NCI-H2081 treated with DMSO at 0.1 percent for 48 hours (cell line): ENCODE measurements around the gene ALDH5A1.
"Not testable (repeated sequence)": the region's sequence is repeated elsewhere in the genome, so short reads cannot be mapped to it uniquely, and the experiment has no call there.

ENCODE experiments used
- DNase-seq: peaks from one replicate; lab custom pipeline; 2025; lab: John Stamatoyannopoulos, UW

Gene ALDH5A1

GRCh38 chr6:24486065-24486464 is 8.7 kb upstream of the ALDH5A1 start:
- DNase-seq = no peak

GRCh38 chr6:24489470-24489869 is 5.3 kb upstream of the ALDH5A1 start, which contains the start of gene GPLD1:
Gene GPLD1 (minus strand): TSS chr6:24489578. CDS start chr6:24489511, 67 bp downstream.
- no peak for DNase-seq

DNA sequence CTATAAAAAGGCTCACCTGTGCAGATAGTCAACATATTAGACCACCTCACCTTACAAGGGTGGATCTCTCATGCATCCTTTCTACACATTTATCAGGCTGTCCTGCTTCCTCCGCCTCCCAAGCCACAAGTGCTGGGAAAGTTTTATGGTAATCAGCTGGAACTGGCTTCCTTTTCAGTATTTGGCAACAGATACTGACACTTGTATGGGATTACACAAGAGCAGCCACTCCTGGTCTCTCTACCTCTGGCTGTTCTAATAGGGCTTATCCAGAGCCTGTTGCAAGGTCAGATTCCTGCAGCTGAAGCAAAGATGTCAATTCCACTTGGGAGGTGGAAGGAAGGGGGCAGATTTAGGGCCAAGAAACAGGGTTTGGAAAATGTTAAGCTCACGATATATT is 4.9 kb upstream of the ALDH5A1 start:
- DNase-seq = no peak

GRCh38 chr6:24490948-24491347 is 3.8 kb upstream of the ALDH5A1 start:
- DNase-seq = no peak

DNA sequence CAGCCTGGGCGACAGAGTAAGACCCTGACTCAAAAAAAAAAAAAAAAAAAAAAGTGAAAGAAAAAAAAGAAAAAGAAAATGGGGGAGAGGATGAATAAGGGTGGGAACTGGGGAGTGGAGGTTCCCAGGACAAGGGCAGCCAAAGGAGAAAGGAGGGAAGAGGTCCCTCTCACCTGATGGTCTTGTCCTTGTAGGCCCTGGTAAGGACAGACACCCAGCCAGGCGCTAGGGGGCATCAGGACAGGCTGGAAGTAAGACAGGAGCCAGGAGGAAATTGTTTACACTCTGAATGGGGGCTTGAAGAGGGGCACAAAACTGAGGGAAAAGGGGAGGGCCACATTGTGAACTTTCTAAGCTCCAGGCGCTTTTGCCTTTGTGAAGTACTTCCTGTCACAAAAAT is 2.3 kb upstream of the ALDH5A1 start:
- no peak for DNase-seq

- no peak for DNase-seq
Observed at GRCh38 chr6:24493945-24494820, 586 bp upstream of the ALDH5A1 start.

GRCh38 chr6:24497254-24497970 is 2.6 kb downstream of the ALDH5A1 start:
- DNase-seq = no peak

- no peak for DNase-seq
Observed at GRCh38 chr6:24500683-24501082, 5.9 kb downstream of the ALDH5A1 start.

GRCh38 chr6:24501374-24501773 is 6.6 kb downstream of the ALDH5A1 start:
- DNase-seq = no peak

DNA sequence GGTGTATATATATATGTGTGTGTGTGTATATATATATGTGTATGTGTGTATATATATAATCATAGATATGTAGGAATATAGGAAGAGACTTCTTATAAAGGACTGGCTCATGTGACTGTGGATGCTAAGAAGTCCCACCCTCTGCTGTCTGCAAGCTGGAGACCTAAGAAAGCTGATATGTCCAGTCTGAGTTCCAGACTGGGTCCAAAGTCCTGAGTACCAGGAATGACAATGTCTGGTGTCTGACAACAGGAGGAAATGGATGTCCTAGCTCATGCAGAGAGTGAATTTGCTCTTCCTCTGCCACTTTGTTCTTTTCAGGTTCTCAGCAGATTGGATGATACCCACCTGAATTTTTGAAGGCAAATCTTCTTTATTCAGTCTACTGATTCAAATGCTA is 7.1 kb downstream of the ALDH5A1 start:
- no peak for DNase-seq

DNA sequence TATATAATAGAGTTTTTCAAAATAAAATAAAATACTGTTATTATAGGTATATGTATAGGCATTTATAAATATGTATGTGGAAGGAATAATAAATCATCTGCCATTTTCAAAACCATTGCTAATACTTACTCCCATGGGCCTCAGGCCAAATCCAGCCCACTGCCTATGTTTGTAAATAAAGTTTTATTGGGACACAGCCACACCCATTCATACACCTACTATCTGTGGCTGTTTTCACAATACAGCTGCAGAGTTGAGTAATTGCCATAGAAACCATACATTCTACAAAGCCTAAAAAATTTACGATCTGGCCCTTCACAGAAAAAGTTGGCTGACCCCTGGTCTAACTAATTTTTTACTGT is 9.5 kb downstream of the ALDH5A1 start:
- DNase-seq = no peak

DNA sequence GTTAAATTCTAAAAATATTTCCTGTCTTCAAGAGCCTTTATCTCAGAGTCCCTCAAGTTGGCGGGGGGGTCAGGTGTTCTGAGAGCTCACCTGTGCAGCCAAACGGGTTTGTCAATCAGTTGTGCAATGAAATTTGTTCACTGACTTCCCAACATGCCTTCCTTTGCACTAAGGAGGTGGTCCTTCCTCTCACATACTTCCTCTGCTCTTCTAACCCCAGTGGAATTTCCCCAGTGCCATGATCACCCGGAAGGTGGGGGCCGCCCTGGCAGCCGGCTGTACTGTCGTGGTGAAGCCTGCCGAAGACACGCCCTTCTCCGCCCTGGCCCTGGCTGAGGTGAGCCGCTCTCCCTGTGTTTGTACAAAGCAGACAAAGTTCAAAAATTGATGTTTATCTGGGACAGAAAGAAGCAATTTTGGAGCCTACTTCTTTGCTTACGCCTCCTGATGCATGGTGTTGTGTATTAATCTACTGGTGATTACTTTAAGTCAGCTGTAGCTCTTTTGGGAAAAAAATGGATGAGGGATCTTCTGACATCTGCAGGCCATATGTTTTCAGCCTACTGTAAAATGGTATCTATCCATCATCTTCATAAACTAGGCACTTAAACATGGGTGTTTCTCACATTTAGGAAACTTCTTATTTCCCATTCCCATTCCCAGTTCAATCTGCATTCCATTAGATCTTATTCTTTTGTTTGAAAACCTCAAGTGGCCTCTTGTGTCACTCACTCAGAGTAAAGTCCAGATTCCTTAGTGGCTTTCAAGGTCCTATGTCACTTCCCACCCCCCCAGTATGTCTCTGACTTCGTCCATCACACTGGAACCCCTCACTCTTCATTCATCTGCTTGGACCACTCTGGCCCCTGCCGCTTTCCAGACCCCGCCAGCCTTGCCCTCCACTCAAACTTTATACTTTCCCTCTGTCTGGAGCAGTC is 10.1 kb downstream of the ALDH5A1 start:
- DNase-seq = no peak

- no peak for DNase-seq
Observed at GRCh38 chr6:24506814-24507520, 12.2 kb downstream of the ALDH5A1 start.

DNA sequence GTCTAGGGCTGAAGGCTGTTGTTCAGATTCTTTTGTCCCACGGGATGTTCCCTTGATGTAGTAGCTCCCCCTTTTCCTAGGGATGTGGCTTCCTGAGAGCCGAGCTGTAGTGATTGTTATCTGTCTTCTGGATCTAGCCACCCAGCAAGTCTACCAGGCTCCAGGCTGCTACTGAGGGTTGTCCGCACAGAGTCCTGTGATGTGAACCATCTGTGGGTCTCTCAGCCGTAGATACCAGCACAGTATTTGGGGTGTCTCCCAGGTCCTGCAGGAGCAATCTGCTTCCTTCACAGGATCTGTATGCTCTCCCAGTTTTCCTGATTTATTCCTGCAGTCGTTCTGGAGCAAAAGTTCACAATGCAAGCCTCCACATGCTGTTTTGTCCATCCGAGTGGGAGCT is 17.2 kb downstream of the ALDH5A1 start:
- DNase-seq = not testable (repeated sequence)

GRCh38 chr6:24513602-24514001 is 18.8 kb downstream of the ALDH5A1 start:
- no peak for DNase-seq

- DNase-seq = no peak
Observed at GRCh38 chr6:24517659-24518543, 23.1 kb downstream of the ALDH5A1 start.

- DNase-seq = no peak
Observed at GRCh38 chr6:24520929-24521546, 26.3 kb downstream of the ALDH5A1 start.

DNA sequence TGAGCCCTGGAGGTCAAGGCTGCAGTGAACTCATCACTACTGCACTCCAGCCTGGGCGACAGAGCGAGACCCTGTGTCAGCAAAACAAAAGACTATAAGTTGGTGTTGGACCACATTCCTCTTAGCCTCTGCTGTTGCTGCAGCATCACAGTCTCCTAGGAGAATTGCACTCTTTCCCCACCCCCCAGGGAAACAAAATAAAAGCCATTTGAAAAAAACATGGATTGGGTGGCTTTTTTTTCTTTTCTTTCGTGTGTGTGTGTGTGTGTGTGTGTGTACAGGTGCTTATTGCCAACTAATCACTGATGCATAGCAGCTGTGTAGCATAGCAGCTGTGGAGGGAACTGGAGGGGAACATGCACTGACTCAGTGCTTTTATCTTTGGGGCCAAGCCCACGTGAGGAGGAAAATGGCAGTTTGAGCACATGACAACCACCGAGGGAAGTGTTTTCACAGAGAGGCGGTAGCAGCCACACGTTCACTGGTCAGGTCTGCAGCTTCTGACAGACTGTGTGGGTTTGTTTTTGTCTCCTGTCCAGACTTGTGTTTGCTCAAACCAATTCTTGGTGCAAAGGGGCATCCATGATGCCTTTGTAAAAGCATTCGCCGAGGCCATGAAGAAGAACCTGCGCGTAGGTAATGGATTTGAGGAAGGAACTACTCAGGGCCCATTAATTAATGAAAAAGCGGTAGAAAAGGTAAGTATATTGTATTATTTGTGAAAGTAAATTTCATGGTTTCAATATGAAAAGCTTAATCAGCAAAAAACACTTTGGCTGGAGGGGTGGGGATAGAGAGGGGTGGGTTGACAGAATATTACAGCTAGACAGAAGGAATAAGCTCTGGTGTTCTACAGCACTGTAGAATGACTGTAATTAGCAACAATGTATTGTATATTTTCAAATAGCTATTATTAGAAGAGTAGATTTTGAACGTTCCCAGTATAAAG is 27.7 kb downstream of the ALDH5A1 start:
- DNase-seq = no peak

DNA sequence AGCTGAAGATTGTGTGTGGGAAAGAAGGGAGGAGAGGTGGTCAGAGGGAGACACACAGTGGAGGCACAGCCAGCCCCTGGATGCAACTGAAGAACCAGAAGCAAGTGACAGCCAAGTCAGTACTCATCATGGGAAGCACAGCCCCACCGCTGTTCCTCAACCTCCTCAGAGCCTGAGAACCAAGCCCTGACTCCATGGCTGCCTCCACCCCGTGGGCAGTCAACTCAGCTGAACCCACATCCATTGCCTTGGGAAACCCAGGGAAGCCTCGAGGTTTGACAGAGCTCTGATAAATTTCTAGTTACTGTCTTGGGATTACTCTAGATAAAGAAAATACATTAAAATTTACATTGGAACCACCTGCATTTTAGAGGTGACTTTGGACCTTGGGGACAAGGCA is 29.6 kb downstream of the ALDH5A1 start:
- DNase-seq = no peak
